Naive B cell (primary cell): ENCODE results near the gene GALNT7. TPM values are rescaled to one million over a fixed set of nuclear protein-coding genes. Genes with fewer than 3 reads are reported as not detected.

Experiments
- ATAC-seq, 2 donors: fragments of 150-1000 bp; cut with Tn5 transposase; 2 replicates each; pipeline ENCODE4 v1.10.0; 2021; ENCODE audit warnings: low read depth in 2 of 2, mild to moderate bottlenecking in 2 of 2, moderate library complexity in 2 of 2
- DNase-seq: peaks from one replicate; pipeline ENCODE4 v3.0.0; 2022
- H3K27ac Mint-ChIP-seq, 6 donors: one replicate each; pipeline ENCODE4 v1.8.0; 2020 to 2022; ENCODE audit warnings: mild to moderate bottlenecking in 6 of 6, mixed read lengths in 6 of 6, moderate library complexity in 5 of 6, inconsistent platforms in 2 of 6
- H3K27me3 Mint-ChIP-seq, 3 donors: one replicate each; pipeline ENCODE4 v1.8.0; 2021 to 2022; ENCODE audit warnings: mixed read lengths in 3 of 3, mild to moderate bottlenecking in 1 of 3
- H3K36me3 Mint-ChIP-seq, 2 donors: one replicate each; pipeline ENCODE4 v1.8.0; 2020 to 2022; ENCODE audit warnings: mixed read lengths in 2 of 2, inconsistent platforms in 1 of 2, mild to moderate bottlenecking in 1 of 2
- H3K4me1 Mint-ChIP-seq, 3 donors: one replicate each; pipeline ENCODE4 v1.8.0; 2020 to 2022; ENCODE audit warnings: mixed read lengths in 3 of 3, inconsistent platforms in 1 of 3, mild to moderate bottlenecking in 1 of 3, moderate library complexity in 1 of 3
- H3K4me3 Mint-ChIP-seq, 8 donors: one replicate each; pipeline ENCODE4 v1.8.0; 2020 to 2022; ENCODE audit warnings: mild to moderate bottlenecking in 8 of 8, mixed read lengths in 8 of 8, moderate library complexity in 8 of 8, inconsistent platforms in 2 of 8
- H3K9me3 Mint-ChIP-seq, 7 donors: one replicate each; pipeline ENCODE4 v1.8.0; 2020 to 2022; ENCODE audit warnings: mixed read lengths in 7 of 7, mild to moderate bottlenecking in 5 of 7, inconsistent platforms in 2 of 7, moderate library complexity in 1 of 7
- polyA plus RNA-seq, 6 donors: library from polyadenylated mRNA; unstranded; fragments of 300-500 nt; fragmentation: Illumina TruSeq; gene quantifications; one replicate each; pipeline ENCODE4 v1.2.3, GENCODE V29; 2021; ENCODE audit warnings: low read depth in 6 of 6

Gene GALNT7
- polyA plus RNA-seq, 6 donors from 2014 or later, result 2.8 to 12.6 (median 11.9) TPM

GRCh38 chr4:173145131-173145530 is 23.5 kb upstream of the GALNT7 start:
- Mint-ChIP-seq H3K27ac (no peak overlapping the region), H3K4me3 (no peak overlapping the region), H3K36me3 (no peaks in the 10 kb centered on the region), H3K9me3 (no peaks in the 10 kb centered on the region), H3K4me1 (no peaks in the 10 kb centered on the region), H3K27me3 (no peaks in the 10 kb centered on the region)
- no peak for ATAC-seq
- no peak for DNase-seq

- H3K4me3 Mint-ChIP-seq, result no peak overlapping the region
- H3K9me3 Mint-ChIP-seq, result no peaks in the 10 kb centered on the region
- ATAC-seq (no peak), DNase-seq (no peak)
- no peak overlapping the region for H3K27ac Mint-ChIP-seq
- H3K36me3 Mint-ChIP-seq, result no peaks in the 10 kb centered on the region
- no peaks in the 10 kb centered on the region for H3K27me3 Mint-ChIP-seq
- H3K4me1 Mint-ChIP-seq, result no peaks in the 10 kb centered on the region
These were observed 22.2 kb upstream of the GALNT7 start for GRCh38 chr4:173146456-173146855.

DNA sequence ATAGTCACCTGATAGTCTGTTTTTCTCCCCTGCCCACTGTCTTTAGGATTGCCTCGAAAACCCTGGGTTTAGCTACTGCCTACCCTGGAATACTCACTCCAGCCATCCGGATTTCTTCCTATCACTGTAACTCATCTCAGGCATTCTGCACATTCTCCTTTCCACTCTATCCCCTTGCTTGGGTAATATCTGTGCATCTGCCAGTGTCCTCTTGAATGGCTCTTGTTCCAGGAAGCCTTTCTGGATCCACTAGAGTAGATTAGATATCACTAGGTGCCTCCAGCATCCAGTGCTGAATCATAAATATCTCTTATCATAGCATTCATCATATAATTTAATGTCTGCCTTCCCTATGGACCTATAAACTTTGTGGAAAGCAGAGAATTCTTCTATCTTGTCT is 17.1 kb upstream of the GALNT7 start:
- Mint-ChIP-seq H3K36me3 (no peaks in the 10 kb centered on the region), H3K4me3 (no peak overlapping the region), H3K9me3 (no peaks in the 10 kb centered on the region), H3K4me1 (no peaks in the 10 kb centered on the region), H3K27me3 (no peaks in the 10 kb centered on the region), H3K27ac (no peak overlapping the region)
- no peak for DNase-seq
- no peak for ATAC-seq

DNA sequence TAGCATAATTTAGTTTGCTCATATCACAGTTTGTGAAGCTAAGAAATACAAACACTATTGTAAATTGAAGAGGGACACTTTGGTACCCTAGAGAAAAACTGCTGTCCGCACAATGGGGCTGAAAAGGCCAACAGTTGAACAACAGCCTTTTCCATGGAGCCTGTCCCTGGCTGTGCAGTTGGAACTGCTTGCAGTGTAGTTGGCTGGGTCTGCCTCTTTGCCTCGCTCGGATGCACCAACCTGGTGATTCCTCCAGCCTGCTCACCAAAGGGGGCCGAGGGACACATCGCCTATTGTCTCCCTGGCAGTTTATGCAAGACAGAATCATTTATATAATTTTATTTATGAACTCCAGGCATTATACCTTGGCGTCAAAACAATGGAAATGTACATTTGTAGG is 16.5 kb upstream of the GALNT7 start:
- ATAC-seq, result no peak

DNA sequence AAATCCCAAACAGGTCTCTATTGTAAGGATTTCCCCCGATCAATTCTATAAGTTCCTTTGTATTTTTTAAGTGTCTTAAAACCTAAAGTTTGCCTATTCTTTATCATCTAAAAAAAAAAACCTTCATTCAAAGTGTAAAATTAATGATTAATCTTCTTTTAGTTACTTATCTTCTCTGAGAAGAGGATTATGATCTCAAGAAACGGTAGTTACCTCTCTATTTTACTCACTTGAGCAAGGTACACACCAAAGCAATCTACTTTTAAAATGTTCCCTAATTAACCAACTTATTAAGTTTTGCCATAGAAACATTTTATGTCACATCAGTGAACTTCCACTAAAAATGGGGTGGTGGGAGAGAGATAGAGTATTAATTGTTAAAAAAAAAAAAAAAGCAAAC is 15.2 kb upstream of the GALNT7 start:
- no peak overlapping the region for H3K4me3 Mint-ChIP-seq
- H3K4me1 Mint-ChIP-seq, result no peaks in the 10 kb centered on the region
- no peak for DNase-seq
- H3K36me3 Mint-ChIP-seq, result no peaks in the 10 kb centered on the region
- ATAC-seq, result no peak
- H3K27ac Mint-ChIP-seq, result no peak overlapping the region
- H3K9me3 Mint-ChIP-seq, result no peaks in the 10 kb centered on the region
- H3K27me3 Mint-ChIP-seq, result no peaks in the 10 kb centered on the region

More for the DNA sequence above, 16.5 kb upstream of the GALNT7 start:
- no peak overlapping the region for H3K27ac Mint-ChIP-seq
- H3K9me3 Mint-ChIP-seq, result no peaks in the 10 kb centered on the region
- H3K4me1 Mint-ChIP-seq, result no peaks in the 10 kb centered on the region
- no peak overlapping the region for H3K4me3 Mint-ChIP-seq
- H3K27me3 Mint-ChIP-seq, result no peaks in the 10 kb centered on the region
- DNase-seq, result no peak
- no peaks in the 10 kb centered on the region for H3K36me3 Mint-ChIP-seq

- H3K27ac Mint-ChIP-seq, result no peak overlapping the region
- DNase-seq, result no peak
- H3K4me3 Mint-ChIP-seq, result no peak overlapping the region
- H3K27me3 Mint-ChIP-seq, result no peaks in the 10 kb centered on the region
- H3K4me1 Mint-ChIP-seq, result no peaks in the 10 kb centered on the region
- no peaks in the 10 kb centered on the region for H3K36me3 Mint-ChIP-seq
- no peaks in the 10 kb centered on the region for H3K9me3 Mint-ChIP-seq
- no peak for ATAC-seq
These were observed 8.8 kb upstream of the GALNT7 start for GRCh38 chr4:173159791-173160190.

- no peaks in the 10 kb centered on the region for H3K36me3 Mint-ChIP-seq
- no peak overlapping the region for H3K4me3 Mint-ChIP-seq
- no peak overlapping the region for H3K27ac Mint-ChIP-seq
- no peaks in the 10 kb centered on the region for H3K4me1 Mint-ChIP-seq
- ATAC-seq, result no peak
- H3K27me3 Mint-ChIP-seq, result no peaks in the 10 kb centered on the region
- no peaks in the 10 kb centered on the region for H3K9me3 Mint-ChIP-seq
- no peak for DNase-seq
These were observed 7.7 kb upstream of the GALNT7 start for GRCh38 chr4:173160871-173161270.

- Mint-ChIP-seq H3K27ac (no peak overlapping the region), H3K4me1 (peaks cover 0 to under 1% (median 0%) of the 10 kb centered on the region in 3 donors), H3K27me3 (no peaks in the 10 kb centered on the region), H3K9me3 (no peaks in the 10 kb centered on the region), H3K4me3 (no peak overlapping the region), H3K36me3 (no peaks in the 10 kb centered on the region)
- DNase-seq (no peak), ATAC-seq (no peak)
These were observed 7.3 kb upstream of the GALNT7 start for GRCh38 chr4:173161311-173161710.

DNA sequence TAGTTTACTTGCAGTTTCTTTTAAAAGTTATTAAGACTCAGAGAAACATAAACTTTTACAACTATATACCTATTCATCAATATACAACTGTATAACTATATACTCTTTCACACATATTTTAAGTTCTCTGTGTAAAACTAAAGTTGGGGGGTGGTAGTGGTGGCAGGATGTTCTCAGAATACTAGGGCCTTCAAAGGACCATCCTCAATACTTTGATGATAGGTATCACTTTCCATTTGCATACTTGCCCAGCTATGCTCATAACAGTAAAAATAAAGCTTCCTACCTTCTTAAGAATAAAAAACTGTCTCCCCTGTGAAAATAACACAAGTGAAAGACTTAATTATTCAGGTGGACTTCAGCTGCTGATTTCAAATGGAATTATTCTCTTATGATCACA is 2.9 kb upstream of the GALNT7 start:
- Mint-ChIP-seq H3K36me3 (peaks cover 0 to 9% of the 10 kb centered on the region in 2 donors), H3K27ac (peak overlapping the region in 1 of 6 donors; percentile 59), H3K9me3 (no peaks in the 10 kb centered on the region), H3K27me3 (no peaks in the 10 kb centered on the region), H3K4me1 (peaks cover 17 to 24% (median 21%) of the 10 kb centered on the region in 3 donors), H3K4me3 (peak overlapping the region in 1 of 8 donors; percentile 91)
- DNase-seq (no peak), ATAC-seq (no peak)

DNA sequence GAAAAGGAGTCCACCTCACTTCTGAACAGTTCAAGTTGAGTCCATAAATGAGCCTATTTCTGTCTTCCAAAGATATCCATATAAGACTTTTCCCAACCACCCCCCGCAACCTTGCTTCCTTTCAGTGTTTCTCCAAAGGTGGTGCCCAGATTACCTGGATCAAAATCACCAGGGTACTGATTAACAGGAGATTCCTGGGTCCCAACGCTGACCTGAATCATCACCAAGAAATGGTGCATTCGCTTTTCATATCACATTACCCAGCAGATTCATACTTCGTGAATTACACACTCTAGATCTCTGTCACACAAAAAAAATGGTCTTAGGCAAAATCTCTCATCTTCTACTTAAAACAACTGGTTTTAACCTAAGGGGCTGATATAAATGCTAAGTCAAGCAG is 2.1 kb upstream of the GALNT7 start:
- DNase-seq (no peak), ATAC-seq (no peak)
- H3K4me3 Mint-ChIP-seq, result peak overlapping the region in 1 of 8 donors; percentile 91
- H3K27ac Mint-ChIP-seq, result peak overlapping the region in 4 of 6 donors; percentile 2 to 52 (median 26)
- no peaks in the 10 kb centered on the region for H3K9me3 Mint-ChIP-seq
- no peaks in the 10 kb centered on the region for H3K27me3 Mint-ChIP-seq
- peaks cover 0 to 9% of the 10 kb centered on the region in 2 donors for H3K36me3 Mint-ChIP-seq
- peaks cover 24 to 32% (median 29%) of the 10 kb centered on the region in 3 donors for H3K4me1 Mint-ChIP-seq

GRCh38 chr4:173167758-173168395 is 734 bp upstream of the GALNT7 start:
- peaks cover 38 to 46% (median 43%) of the 10 kb centered on the region in 3 donors for H3K4me1 Mint-ChIP-seq
- no peaks in the 10 kb centered on the region for H3K27me3 Mint-ChIP-seq
- DNase-seq, result peak; percentile 29
- H3K9me3 Mint-ChIP-seq, result no peaks in the 10 kb centered on the region
- peak overlapping the region; percentile 91 to 99 (median 98) for H3K4me3 Mint-ChIP-seq
- ATAC-seq, result no peak
- peaks cover 0 to 9% of the 10 kb centered on the region in 2 donors for H3K36me3 Mint-ChIP-seq
- H3K27ac Mint-ChIP-seq, result peak overlapping the region; percentile 88 to 97 (median 93)

DNA sequence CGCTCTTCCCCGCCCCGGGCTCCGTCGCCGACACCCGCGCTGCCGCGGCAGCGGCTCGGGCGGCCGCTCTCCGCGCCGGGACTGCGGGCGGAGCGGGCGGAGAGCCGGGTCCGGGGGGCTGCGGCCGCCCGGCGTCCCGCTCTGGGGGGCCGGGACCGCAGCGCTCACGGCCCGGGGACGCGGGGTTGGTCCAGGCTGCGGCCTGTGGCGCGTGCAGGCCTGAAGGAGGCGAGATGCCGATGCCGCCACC is 492 bp downstream of the GALNT7 start:
- peak overlapping the region in 1 of 8 donors; percentile 99 for H3K4me3 Mint-ChIP-seq
- peaks cover 0 to 9% of the 10 kb centered on the region in 2 donors for H3K36me3 Mint-ChIP-seq
- peak; percentile 18 to 19 for ATAC-seq
- H3K9me3 Mint-ChIP-seq, result no peaks in the 10 kb centered on the region
- no peak for DNase-seq
- H3K27ac Mint-ChIP-seq, result no peak overlapping the region
- peaks cover 46 to 55% (median 52%) of the 10 kb centered on the region in 3 donors for H3K4me1 Mint-ChIP-seq
- H3K27me3 Mint-ChIP-seq, result no peaks in the 10 kb centered on the region

GRCh38 chr4:173169428-173170181 is 994 bp downstream of the GALNT7 start:
- Mint-ChIP-seq H3K27ac (peak overlapping the region in 4 of 6 donors; percentile 18 to 95 (median 85)), H3K4me3 (peak overlapping the region; percentile 83 to 95 (median 89)), H3K27me3 (no peaks in the 10 kb centered on the region), H3K9me3 (no peaks in the 10 kb centered on the region), H3K36me3 (peaks cover 0 to 9% of the 10 kb centered on the region in 2 donors), H3K4me1 (peaks cover 49 to 60% (median 57%) of the 10 kb centered on the region in 3 donors)
- DNase-seq (peak; percentile 83), ATAC-seq (peak; percentile 84 to 85)

GRCh38 chr4:173170182-173170778 is 1.7 kb downstream of the GALNT7 start:
- H3K9me3 Mint-ChIP-seq, result no peaks in the 10 kb centered on the region
- H3K36me3 Mint-ChIP-seq, result peaks cover 0 to 9% of the 10 kb centered on the region in 2 donors
- ATAC-seq, result no peak
- DNase-seq, result no peak
- H3K27ac Mint-ChIP-seq, result peak overlapping the region in 5 of 6 donors; percentile 18 to 95 (median 78)
- no peaks in the 10 kb centered on the region for H3K27me3 Mint-ChIP-seq
- H3K4me3 Mint-ChIP-seq, result peak overlapping the region; percentile 83 to 95 (median 89)
- peaks cover 53 to 65% (median 61%) of the 10 kb centered on the region in 3 donors for H3K4me1 Mint-ChIP-seq
